HAP-1 (cell line): ENCODE results near the gene METTL27.
A peak's percentile ranks its signal among the peaks of the same experiment; 100 is the strongest.
"Not testable (repeated sequence)": the region's sequence is repeated elsewhere in the genome, so short reads cannot be mapped to it uniquely, and the experiment has no call there.

Experiments used
- DNase-seq, 2 experiments: peaks; one replicate each; pipeline ENCODE4 v3.0.0-alpha.2; 2016 to 2020; ENCODE audit warnings: low spot score in 2 of 2
- H3K27me3 ChIP-seq: fragments of 250-450 bp; sonication (Bioruptor Pico); 2 replicates; pipeline ENCODE4 v1.5.1; 2020; ENCODE audit warnings: low read depth, mild to moderate bottlenecking, moderate library complexity
- H3K36me3 ChIP-seq: fragments of 250-450 bp; sonication (Bioruptor Pico); replicated peaks from 2 replicates; pipeline ENCODE4 v1.5.1; 2020; ENCODE audit warnings: mild to moderate bottlenecking
- H3K4me1 ChIP-seq: fragments of 250-450 bp; sonication (Bioruptor Pico); 2 replicates; pipeline ENCODE4 v1.5.1; 2020; ENCODE audit warnings: mild to moderate bottlenecking
- H3K4me3 ChIP-seq: fragments of 250-450 bp; sonication (Bioruptor Pico); 2 replicates; pipeline ENCODE4 v1.5.1; 2020; ENCODE audit warnings: mild to moderate bottlenecking, moderate library complexity
- H3K9me3 ChIP-seq: fragments of 250-450 bp; sonication (Bioruptor Pico); 2 replicates; pipeline ENCODE4 v1.5.1; 2020; ENCODE audit warnings: mild to moderate bottlenecking, moderate library complexity
- in situ Hi-C: fragments of 300-500 bp; cut with MboI; formaldehyde crosslinking; loops from 3 replicates; pipeline ENCODE4 v1.14.3; 2020; ENCODE audit warnings: low sequenced_read_pairs, inconsistent platforms, mixed read lengths

The METTL27 gene, protein sequence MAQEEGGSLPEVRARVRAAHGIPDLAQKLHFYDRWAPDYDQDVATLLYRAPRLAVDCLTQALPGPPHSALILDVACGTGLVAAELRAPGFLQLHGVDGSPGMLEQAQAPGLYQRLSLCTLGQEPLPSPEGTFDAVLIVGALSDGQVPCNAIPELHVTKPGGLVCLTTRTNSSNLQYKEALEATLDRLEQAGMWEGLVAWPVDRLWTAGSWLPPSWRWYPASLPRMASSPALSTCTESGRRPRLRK

DNA sequence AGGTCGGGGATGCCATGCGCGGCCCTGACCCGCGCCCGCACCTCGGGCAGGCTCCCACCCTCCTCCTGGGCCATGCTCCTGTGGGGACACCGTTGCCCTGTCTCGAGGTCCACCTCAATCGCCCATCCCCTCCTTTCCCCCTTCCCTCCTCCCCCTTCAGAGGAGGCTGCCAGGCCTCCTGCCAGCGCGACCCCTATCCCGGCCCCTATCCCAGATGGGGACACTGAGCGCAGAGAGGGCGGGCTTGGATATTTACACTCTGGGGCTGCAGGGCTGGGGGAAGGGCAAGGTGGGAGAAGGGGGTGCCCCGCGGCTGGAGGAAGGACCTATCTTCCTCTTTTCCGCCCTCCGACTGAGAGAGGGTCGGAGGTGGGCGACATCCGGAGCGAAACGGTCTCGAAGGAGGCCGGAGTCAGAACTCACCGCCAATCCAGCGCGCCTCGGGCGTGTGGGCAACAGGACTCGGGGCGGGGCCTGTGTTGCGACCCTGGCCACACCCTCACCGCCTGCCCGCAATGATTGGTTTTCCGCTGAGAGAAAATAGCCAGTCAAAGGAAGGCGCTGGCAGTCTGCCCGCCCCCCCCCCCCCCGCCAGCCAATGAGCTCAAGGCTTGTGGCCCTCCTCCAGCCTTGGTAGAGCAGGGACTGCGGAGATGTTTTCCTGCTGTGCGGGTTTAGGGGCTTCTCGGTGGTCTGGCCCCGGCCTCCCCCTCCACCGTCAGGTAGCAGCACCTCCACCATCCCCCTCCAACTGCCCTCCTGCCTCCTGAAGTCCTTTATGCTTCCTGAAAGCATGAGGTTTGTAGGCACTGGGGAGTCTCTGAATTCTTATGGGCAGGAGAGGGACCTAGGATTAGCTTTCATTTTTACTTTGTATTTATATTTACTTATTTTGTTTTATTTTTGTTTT is at the start of gene METTL27:
TSS of gene METTL27 (minus strand) at position 450 of the 910 bp plus-strand sequence. CDS start at position 74, 376 bp downstream.
- peak; percentile 94 to 96 for DNase-seq
- no peaks in the 10 kb centered on the region for H3K9me3 ChIP-seq
- peaks cover 6% of the 10 kb centered on the region for H3K4me1 ChIP-seq
- H3K4me3 ChIP-seq = peak within 1 kb of the TSS; percentile 53
- H3K36me3 ChIP-seq = no peaks in the 10 kb centered on the region
- H3K27me3 ChIP-seq = no peaks in the 10 kb centered on the region
- in situ Hi-C loops = no loop called here

DNA sequence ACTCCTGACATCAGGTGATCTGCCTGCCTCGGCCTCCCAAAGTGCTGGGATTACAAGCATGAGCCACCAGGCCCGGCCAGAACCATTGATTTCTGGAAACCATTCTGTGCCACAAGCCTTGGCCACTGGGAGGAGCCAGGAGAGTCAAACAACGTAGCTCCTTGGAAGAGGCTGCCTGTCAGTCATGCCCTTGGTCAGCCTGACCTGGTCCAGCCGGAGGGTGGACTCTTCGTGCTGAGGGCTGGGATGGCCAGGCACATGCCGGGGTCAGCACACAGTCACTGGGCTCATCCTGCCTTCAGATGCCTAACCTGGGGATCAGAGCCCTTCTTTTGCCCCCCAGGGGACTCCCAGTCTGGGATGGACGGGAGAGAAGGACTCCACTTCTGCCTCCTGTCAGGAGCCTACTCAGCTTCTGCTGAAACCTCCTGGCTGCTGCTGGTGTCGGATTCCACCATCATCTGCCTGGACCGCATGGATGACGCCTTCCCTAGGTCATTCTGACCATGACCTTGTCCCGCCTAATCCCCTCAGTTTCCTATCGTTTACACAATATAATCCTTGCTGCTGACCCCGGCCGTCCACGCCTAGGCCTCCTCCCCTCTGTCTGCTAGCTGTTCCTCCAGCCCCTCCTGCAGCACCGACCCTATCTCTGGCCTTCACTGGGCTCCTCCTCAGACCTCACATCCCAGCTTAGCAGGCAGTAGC is 49.0 kb upstream of the METTL27 start:
- H3K4me1 ChIP-seq = no peaks in the 10 kb centered on the region
- no peak overlapping the region for H3K4me3 ChIP-seq
- no peaks in the 10 kb centered on the region for H3K9me3 ChIP-seq
- no peaks in the 10 kb centered on the region for H3K36me3 ChIP-seq
- no peaks in the 10 kb centered on the region for H3K27me3 ChIP-seq
- in situ Hi-C loops = no loop called here
- no peak for DNase-seq

- no peaks in the 10 kb centered on the region for H3K27me3 ChIP-seq
- H3K36me3 ChIP-seq = no peaks in the 10 kb centered on the region
- in situ Hi-C loops = no loop called here
- no peak for DNase-seq
- no peak overlapping the region for H3K4me3 ChIP-seq
- H3K9me3 ChIP-seq = no peaks in the 10 kb centered on the region
- no peaks in the 10 kb centered on the region for H3K4me1 ChIP-seq
Measured at GRCh38 chr7:73890555-73891147, 48.3 kb upstream of the METTL27 start.

GRCh38 chr7:73888959-73889358 is 46.6 kb upstream of the METTL27 start:
- H3K4me3 ChIP-seq = no peak overlapping the region
- H3K27me3 ChIP-seq = no peaks in the 10 kb centered on the region
- DNase-seq = peak in 1 of 2 experiments; percentile 46
- H3K9me3 ChIP-seq = no peaks in the 10 kb centered on the region
- H3K36me3 ChIP-seq = no peaks in the 10 kb centered on the region
- in situ Hi-C loops = no loop called here
- H3K4me1 ChIP-seq = no peaks in the 10 kb centered on the region

DNA sequence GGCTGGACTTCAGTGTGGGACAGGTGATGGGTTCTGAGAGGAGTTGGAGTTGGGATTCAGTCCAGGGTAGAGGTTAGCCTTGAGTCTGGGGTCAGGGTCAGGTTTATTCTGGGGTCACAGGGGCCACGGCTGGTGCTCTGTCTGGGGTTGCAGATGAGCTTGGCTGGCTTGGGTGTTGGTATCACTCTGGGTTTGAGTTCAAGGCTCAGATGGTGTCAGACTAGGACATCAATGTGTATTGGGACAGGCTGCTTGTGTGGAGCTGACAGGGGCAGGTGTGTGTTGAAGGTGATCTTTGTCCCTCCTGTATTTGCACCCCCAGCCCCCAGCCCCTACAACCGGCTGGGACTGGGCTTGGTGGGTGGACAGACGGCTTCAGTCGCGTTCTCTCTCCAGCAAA is 45.4 kb upstream of the METTL27 start:
- in situ Hi-C loops = no loop called here
- Histone ChIP-seq H3K36me3 (no peaks in the 10 kb centered on the region), H3K4me1 (no peaks in the 10 kb centered on the region), H3K27me3 (no peaks in the 10 kb centered on the region), H3K4me3 (no peak overlapping the region), H3K9me3 (no peaks in the 10 kb centered on the region)
- no peak for DNase-seq

DNA sequence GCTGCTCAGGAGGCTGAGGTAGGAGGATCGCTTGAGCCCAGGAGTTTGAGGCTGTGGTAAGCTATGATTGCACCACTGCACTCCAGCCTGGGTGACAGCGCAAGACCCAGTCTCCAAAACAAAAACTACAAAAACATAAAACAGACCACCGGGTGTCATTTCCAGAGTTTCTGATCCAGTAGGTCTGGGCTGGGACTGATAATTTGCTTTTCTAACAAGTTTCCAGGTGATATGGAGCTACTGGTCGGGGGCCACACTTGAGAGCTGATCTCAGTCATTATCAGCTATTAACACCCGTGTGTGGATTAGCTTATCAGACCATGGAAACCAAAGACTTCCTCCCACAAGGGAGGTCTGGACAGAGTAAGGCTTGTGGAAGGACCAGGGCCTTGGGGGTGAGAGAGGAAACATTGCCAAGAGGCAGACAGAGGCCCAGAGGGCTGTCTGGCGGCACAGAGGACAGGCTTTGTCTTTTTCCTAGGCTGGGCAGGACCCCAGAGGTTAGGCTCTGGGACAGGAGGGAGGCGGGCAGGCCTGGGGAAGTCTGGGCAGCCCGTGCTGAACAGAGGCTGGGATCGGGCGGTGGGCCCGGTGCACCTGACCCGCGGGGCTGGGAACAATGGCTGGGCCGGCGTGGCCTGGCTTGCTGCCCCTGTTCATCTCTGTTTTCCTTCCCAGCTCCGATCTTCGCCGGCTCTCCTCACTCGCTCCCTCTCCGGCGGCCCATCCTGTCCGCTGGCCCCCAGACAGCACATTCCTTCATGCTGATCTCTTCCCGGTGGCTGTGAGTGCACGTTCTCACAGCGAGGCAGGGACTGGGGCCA is 43.9 kb upstream of the METTL27 start:
- in situ Hi-C loops = no loop called here

GRCh38 chr7:73885433-73885974 is 43.2 kb upstream of the METTL27 start:
- peaks cover 12% of the 10 kb centered on the region for H3K27me3 ChIP-seq
- in situ Hi-C loops = no loop called here
- no peaks in the 10 kb centered on the region for H3K36me3 ChIP-seq
- H3K9me3 ChIP-seq = no peaks in the 10 kb centered on the region
- no peak overlapping the region for H3K4me3 ChIP-seq
- no peaks in the 10 kb centered on the region for H3K4me1 ChIP-seq
- no peak for DNase-seq

More for the DNA sequence above, 43.9 kb upstream of the METTL27 start:
- DNase-seq = no peak
- Histone ChIP-seq H3K27me3 (peaks cover 5% of the 10 kb centered on the region), H3K4me3 (no peak overlapping the region), H3K36me3 (no peaks in the 10 kb centered on the region), H3K9me3 (no peaks in the 10 kb centered on the region), H3K4me1 (no peaks in the 10 kb centered on the region)

- H3K9me3 ChIP-seq, DNase-seq, H3K4me3 ChIP-seq, in situ Hi-C loops, H3K4me1 ChIP-seq, H3K36me3 ChIP-seq: not testable (repeated sequence)
- peaks cover 18% of the 10 kb centered on the region for H3K27me3 ChIP-seq
Measured at GRCh38 chr7:73884867-73885422, 42.6 kb upstream of the METTL27 start.

- Histone ChIP-seq H3K9me3 (no peaks in the 10 kb centered on the region), H3K4me1 (no peaks in the 10 kb centered on the region), H3K27me3 (peaks cover 18% of the 10 kb centered on the region), H3K4me3 (no peak overlapping the region), H3K36me3 (no peaks in the 10 kb centered on the region)
- in situ Hi-C loops = no loop called here
- DNase-seq = no peak
Measured at GRCh38 chr7:73882047-73882402, 39.7 kb upstream of the METTL27 start.

DNA sequence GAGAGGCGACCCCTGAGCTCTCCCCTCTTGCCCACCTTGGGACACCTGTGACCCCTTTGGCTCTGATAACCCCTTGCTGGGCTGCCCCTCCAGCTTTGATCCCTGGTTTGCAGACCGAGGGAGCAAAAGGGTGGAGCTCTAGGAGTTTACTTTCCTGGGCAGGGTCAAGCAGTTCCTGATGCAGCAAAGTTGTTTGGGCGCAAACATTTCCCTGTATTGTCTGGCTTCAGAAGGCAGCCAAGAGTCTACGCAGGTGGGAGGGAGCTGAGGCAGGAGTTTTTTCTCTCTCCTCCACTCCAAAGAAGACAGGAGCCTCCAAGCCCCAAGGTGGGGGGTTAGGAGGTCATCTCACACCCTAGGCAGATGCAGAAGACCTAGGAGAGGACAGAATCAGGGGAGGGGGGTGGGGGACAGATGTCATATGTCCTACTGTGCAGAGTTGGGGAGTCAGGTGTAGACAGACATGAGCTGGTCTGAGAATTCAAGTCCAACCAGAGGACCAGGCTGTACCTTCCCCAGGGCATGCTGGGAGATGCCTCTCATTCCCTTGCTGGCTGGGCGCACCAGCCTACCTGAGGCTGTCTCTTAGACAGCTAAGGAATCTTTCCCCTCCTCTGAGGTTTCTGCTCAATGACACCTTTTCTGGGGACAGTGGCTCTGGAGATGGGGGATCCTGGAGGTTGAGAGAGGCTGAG is 39.2 kb upstream of the METTL27 start:
- H3K36me3 ChIP-seq = no peaks in the 10 kb centered on the region
- no peak overlapping the region for H3K4me3 ChIP-seq
- in situ Hi-C loops = no loop called here
- peaks cover 18% of the 10 kb centered on the region for H3K27me3 ChIP-seq
- H3K4me1 ChIP-seq = no peaks in the 10 kb centered on the region
- no peak for DNase-seq
- no peaks in the 10 kb centered on the region for H3K9me3 ChIP-seq

DNA sequence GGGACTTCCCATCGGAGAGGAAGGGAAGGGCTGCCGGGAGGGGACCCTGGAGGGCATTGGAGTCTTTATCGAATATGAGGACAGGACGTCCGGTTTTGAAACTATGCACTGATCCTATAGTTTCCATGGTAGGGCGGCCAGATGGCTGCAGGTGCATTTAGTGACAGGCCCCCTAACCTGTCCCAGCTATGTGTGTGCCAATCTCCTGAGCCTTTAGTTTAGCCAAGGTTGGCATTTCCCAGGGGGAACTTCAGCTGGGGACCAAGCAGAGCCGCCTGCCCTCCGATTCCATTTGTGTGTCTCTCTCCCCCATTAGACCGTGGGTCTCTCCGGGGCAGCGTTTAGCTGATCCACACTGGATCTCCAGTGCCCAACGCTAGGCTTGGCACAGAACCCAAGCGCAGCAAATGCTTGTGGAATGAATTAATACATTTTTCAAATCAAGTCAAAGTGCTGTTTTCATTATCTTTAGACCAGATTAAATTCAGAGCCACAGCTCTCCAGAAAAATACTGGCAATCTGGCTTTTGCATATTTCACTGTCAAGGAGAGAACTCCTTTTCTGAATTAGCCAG is 38.5 kb upstream of the METTL27 start:
- Histone ChIP-seq H3K27me3 (peaks cover 18% of the 10 kb centered on the region), H3K4me1 (no peaks in the 10 kb centered on the region), H3K36me3 (no peaks in the 10 kb centered on the region), H3K9me3 (no peaks in the 10 kb centered on the region), H3K4me3 (no peak overlapping the region)
- in situ Hi-C loops = no loop called here
- no peak for DNase-seq
